ENCODE results near the gene THSD4.

THSD4 gene

DNA sequence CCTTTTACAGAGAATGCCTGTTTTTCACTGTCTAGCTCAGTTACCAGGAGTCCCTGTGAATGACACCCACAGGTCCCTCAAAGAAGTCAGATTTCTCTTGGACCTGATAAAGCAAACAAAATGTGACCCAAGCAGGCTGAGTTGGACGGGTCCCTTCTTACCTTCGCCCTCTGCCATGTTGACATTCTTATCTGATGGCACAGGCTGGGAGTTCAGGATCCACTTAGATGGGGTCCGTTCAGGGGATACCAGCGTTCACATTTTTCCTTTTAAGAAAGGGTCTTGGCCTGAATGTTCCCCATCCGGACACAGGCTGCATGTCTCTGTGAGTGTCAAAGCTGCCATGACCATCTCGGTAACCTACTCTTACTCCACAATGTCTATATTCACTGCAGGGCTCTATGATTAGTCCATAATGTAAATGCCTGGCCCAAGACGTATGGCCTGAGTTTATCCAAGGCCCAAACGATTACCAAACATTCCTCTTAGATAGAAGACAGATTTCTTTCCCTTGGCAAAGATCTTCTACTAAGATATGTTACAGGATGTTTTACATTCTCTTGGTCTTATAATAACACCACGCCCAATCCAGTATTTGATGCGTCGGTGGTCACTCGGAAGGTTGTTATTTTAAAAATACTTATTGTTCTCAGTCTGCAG, 179.1 kb downstream of the THSD4 start:
- Histone ChIP-seq H3K27me3 (ENCODE audit: insufficient read depth, low read depth, severe bottlenecking) (no peaks in the 10 kb centered on the region), H3K9me3 (ENCODE audit: severe bottlenecking) (no peaks in the 10 kb centered on the region), H3K27ac (no peak overlapping the region), H3K36me3 (no peaks in the 10 kb centered on the region), H3K4me3 (ENCODE audit: low read depth, low read length) (no peak overlapping the region)
- no peak for DNase-seq
- TF ChIP-seq, protein P1, sequence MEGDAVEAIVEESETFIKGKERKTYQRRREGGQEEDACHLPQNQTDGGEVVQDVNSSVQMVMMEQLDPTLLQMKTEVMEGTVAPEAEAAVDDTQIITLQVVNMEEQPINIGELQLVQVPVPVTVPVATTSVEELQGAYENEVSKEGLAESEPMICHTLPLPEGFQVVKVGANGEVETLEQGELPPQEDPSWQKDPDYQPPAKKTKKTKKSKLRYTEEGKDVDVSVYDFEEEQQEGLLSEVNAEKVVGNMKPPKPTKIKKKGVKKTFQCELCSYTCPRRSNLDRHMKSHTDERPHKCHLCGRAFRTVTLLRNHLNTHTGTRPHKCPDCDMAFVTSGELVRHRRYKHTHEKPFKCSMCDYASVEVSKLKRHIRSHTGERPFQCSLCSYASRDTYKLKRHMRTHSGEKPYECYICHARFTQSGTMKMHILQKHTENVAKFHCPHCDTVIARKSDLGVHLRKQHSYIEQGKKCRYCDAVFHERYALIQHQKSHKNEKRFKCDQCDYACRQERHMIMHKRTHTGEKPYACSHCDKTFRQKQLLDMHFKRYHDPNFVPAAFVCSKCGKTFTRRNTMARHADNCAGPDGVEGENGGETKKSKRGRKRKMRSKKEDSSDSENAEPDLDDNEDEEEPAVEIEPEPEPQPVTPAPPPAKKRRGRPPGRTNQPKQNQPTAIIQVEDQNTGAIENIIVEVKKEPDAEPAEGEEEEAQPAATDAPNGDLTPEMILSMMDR (IDR thresholded peaks at IDR 0.05; ENCODE audit: low read depth, low read length), result no peak

DNA sequence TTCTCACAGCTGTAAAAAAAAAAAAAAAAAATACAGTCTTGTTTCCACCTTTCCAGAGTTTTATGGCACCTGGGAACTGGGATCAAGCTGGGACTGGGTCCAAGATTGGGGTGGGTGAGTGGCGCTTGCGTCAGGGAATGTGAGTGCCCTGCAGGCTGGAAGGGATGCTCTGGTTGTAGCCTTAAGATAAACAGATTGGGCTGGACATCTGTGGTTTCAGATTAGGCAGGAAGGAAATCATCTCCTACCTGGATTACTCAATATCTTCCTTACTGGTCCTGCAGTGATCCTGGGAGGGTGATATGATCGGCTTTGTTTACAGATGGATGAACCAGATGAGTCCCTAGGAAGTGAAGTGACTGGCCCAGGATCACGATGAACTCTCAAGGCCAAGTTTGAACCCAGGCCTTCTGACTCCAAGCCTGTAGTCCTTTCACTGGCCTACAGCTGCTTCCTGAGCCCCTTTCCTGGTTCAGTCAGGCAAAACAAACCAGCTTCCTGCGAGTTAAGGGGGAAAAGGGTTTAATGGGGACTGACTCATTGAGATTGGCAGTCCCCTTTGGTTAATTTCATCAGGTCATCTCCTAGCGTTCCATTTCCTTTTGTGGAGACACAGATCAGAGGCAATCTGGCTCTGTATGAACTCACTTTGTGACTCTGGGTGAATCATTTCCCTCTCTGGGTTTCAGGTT, 179.8 kb downstream of the THSD4 start:
- no peaks in the 10 kb centered on the region for H3K9me3 ChIP-seq (ENCODE audit: severe bottlenecking)
- DNase-seq, result peak; percentile 52
- no peaks in the 10 kb centered on the region for H3K36me3 ChIP-seq
- H3K27me3 ChIP-seq (ENCODE audit: insufficient read depth, low read depth, severe bottlenecking), result no peaks in the 10 kb centered on the region
- no peak overlapping the region for H3K4me3 ChIP-seq (ENCODE audit: low read depth, low read length)
- TF ChIP-seq, protein P1 (IDR thresholded peaks at IDR 0.05; ENCODE audit: low read depth, low read length), result no peak
- H3K27ac ChIP-seq, result no peak overlapping the region

DNA sequence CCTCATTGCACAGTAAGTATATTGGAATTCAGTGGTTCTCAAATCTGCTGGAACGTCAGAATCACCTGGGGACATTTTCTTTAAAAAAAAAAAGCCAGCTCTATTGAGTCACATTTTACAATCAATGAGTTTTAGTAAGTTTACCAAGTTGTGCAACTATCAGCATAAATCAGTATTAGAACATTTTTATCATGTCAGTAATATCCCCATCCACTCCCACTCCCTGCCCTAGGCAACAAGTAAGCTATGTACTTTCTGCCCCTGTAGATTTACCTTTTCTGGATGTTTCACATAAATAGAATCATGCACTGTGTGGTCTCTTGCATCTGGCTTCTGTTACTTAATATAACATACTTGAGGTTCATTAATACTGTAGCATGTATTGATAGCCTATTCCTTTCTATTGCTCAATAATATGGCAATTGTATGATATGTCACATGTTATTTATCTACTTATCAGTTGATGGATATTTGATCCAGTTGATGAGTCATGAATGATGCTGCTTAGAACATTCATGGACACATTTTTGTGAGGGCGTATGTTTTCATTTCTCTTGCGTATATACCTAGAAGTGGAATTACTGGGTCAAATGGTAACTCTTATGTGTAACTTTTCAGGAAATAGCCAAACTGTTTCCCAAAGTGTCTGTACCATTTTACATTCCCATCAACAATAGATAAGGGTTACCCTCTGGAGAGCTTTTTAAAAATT, 180.5 kb downstream of the THSD4 start:
- Histone ChIP-seq H3K4me3 (ENCODE audit: low read depth, low read length) (no peak overlapping the region), H3K27me3 (ENCODE audit: insufficient read depth, low read depth, severe bottlenecking) (no peaks in the 10 kb centered on the region), H3K27ac (no peak overlapping the region), H3K36me3 (no peaks in the 10 kb centered on the region), H3K9me3 (ENCODE audit: severe bottlenecking) (no peaks in the 10 kb centered on the region)
- no peak for DNase-seq
- TF ChIP-seq, protein P1 (IDR thresholded peaks at IDR 0.05; ENCODE audit: low read depth, low read length), result no peak

DNA sequence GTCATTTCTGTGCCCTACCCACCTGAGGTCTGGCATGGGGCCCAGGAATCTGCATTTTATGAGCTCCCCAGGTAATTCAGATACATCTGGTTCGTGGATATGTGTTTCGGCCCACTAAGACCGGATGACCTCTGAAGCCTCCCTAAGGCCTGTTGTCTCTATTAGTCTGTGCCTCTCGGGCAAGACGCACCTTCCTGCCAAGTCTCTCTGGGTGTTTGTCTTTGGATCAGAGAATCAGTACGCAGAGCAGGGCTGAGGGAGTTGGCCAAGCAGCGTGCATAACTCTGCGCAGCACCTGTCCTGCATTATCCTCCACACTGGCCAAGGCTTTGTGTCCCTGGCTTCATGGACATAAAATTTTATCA, 181.0 kb downstream of the THSD4 start:
- H3K27ac ChIP-seq, result no peak overlapping the region
- H3K9me3 ChIP-seq (ENCODE audit: severe bottlenecking), result no peaks in the 10 kb centered on the region
- no peak for DNase-seq
- H3K4me3 ChIP-seq (ENCODE audit: low read depth, low read length), result no peak overlapping the region
- TF ChIP-seq, protein P1 (IDR thresholded peaks at IDR 0.05; ENCODE audit: low read depth, low read length), result no peak
- H3K36me3 ChIP-seq, result no peaks in the 10 kb centered on the region
- H3K27me3 ChIP-seq (ENCODE audit: insufficient read depth, low read depth, severe bottlenecking), result no peaks in the 10 kb centered on the region

DNA sequence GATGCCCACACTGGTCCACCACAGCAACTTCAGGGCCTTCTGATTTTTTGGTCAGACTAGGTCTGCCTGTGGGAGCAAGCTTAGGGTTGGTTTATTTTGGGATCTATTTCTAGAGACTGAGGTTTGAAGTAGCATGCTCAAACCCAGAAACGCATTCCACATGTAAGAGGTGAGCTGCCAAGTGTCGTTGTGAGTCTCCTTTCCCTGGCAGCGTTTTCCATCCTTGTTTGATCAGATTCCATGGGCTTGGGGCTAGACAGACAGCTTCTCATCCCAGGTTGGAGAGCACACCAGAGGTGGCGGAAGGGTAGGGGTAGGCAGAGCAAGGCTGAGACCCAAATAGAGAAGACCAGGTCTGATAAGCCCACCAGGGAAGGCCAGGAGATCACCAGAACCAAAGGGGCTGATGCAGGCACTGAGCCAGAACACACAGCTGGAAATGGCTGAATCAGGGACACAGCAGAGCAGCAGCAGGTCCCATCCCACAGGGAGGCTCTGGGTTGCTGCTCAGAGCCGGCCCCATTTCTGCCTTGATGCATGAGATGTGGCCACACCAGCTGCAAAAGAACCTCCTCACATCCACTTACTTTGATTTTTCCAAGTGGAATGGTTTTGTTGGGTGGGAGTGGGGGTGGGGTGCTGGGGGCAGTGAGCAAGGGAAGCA, 186.8 kb downstream of the THSD4 start:
- no peaks in the 10 kb centered on the region for H3K27me3 ChIP-seq (ENCODE audit: insufficient read depth, low read depth, severe bottlenecking)
- no peak for DNase-seq
- no peaks in the 10 kb centered on the region for H3K36me3 ChIP-seq
- TF ChIP-seq, protein P1 (IDR thresholded peaks at IDR 0.05; ENCODE audit: low read depth, low read length), result no peak
- H3K4me3 ChIP-seq (ENCODE audit: low read depth, low read length), result no peak overlapping the region
- H3K9me3 ChIP-seq (ENCODE audit: severe bottlenecking), result no peaks in the 10 kb centered on the region
- no peak overlapping the region for H3K27ac ChIP-seq
